ENCODE results near the gene THAP3.

Gene THAP3

DNA sequence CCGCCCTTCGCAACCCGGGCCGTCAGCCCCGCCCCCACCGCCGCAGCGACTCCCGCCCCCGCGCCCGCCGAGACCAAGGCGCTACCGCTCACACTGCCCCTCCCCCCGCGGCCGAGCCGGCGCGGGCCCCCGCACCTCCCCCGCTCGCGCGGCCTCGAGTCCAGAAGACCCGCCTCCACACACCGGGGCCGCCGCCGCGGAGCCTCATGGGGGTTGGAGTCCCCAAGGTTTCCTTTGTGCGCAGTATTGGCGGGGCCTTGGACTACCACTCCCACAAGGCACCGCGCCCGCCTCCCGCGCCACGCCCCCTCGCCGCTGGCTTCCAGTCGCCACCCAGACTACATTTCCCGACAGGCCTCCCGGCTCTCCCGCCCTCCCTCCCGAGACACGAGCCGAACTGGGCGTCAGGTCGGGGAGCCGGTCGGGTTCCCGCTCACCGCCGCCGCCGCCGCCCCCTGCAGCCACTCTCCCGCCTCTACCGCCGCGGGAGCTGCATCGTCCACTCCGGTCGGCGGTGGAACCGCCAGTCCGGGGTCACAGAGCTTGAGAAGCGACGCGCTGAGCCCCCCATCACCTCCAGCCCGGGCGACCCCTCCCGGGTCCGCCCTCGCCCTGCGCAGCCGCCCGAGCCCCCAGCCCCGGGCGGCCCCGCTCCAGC lies 11.2 kb upstream of the THAP3 start, which contains the start of gene PHF13:
Gene PHF13 (plus strand): TSS at position 371 of the 658 bp plus-strand sequence. CDS start 336 bp downstream, outside the sequence.
- DNase-seq: peak; percentile 100

DNA sequence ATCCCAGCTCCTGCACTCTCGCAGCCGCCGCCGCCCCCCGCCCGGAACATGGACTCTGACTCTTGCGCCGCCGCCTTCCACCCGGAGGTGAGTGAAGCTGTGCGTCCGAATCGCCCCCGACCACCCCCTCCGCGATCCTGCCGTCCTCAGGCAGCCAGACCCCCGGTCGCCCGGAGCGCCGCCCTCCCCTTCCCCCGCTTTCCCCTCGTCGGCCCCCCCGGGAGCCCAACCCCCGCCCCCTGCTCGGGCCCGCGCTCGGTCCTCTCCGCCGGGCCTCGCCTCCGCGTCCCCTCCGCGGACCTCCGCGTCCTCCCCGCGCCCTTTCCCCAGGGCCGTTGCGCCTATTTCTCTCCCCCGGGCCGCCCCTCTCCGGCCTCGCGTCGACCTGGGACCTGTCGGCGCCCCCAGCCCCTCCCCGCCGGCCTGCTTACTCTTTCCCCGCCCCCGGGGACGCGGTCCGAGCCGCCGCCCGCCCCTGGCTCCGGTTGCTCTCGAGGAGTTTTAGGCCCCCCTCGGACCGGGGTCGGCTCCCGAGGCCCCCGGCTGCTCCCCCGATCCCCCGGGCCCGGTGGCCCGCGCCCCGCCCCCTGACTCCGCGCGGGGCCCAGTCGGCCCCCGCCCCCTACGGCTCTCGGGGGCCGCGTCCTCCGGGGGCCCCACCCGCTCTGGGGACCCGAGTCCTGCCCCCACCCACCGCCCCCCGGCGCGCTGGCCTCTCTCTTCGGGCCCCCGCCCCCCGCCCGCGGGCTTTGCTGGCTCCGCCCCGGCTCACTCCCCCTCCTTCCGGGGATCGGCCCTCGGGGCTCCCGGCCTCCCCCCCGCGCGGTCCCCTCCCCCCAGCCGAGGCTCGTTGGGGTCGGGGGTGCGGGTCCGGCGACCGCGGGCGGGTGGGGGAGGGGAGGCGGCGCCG lies 10.4 kb upstream of the THAP3 start:
- DNase-seq: no peak

DNA sequence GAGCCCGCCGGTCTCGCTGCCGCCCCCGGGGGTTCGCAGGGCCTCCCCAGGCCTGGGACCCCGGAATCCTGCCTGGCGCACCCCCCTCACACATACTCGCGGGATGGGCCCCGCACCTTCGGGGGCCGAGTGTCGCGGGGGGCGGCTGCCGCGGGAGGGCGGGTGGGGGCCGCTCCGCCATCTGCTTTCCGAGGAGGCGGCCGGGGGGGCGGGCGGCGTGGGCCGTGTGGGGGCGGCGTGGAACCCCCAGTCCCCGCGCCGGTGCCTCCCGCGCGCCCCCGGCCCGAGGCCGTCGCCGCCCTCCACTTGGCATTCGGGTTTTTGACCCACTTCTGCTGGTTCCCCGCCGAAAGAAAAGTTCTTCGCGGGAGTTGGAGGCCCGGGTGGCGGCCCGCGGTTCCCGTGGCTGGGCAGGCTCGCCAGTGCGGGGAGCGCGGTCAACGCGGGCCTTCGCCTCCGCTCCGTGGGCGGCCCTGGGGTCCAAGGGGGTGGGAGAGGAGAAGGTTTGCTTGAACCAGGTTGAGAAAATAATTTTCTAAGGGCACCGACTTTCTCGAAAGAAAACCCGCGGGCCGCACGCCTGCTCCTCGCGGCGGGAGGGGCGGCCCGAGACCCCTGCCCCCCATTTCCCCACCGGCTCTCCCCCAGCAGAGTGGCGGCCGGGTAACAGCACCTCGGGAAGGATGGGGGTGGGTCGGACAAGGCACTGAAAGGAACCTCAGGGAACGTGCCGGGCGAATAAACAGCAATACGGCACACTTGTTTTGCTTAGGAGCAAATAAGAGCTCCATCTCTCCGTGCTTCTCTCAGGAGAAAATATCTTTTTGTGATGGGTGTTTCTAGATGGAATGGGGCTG lies 9.5 kb upstream of the THAP3 start:
- no peak for DNase-seq

DNA sequence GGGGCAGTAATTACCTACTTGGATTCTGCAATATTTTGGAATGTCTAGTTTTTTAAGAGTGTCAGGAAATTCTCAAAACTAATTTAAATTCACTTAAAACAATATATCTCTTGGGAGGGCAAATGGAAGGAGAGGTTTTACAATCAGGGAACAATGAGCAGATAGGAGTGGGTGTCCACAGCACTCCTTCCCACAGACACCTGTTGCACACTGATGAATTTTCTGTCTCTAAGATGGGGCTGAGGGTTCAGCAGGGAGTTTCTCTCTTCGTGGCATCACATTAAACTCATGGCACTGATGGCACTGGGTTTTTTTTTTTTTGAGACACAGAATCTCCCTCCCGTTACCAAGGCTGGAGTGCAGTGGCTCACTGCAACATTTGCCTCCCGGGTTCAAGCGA lies 5.6 kb upstream of the THAP3 start:
- no peak for DNase-seq

DNA sequence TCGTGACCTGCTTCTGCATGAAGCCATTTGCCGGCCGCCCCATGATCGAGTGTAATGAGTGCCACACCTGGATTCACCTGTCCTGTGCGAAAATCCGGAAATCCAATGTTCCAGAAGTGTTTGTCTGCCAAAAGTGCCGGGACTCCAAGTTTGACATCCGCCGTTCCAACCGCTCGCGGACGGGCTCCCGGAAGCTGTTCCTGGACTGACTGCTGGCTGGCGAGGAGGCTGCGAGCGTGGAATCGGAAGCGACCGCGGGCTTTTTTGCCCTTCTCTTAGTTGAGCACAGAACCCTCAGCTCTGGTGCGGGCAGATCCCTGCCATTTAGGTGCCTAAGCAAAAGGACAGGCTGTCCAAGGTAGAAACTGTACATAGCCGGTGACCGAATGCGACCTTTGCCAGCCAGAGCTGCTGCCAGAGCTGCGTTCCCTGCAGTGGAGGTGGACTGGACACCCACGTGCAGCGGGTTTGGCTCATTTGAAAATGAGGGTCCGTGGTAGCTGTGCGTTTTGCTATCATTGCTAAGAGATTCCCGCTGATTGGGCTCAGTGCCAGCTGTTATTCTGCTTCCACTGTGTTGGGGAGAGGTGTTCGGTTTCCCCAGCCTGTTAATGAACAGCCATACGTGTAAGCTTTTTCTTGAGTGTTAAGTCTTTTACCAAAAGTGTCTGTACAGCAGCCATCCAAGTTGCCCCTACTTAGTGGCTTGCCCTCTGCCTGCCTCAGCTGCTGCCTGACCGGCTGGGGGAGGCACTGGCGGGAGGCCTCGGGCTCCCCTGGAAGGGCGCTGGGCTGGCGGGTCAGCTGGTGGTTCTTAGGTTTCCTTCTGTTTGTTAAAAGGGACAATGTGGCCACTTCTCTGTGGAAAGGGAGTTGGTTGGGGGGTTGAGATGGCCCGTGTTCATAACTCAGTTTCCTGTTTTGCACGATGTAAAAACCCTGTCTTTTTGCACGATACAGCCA lies 3.0 kb upstream of the THAP3 start:
- DNase-seq: no peak

DNA sequence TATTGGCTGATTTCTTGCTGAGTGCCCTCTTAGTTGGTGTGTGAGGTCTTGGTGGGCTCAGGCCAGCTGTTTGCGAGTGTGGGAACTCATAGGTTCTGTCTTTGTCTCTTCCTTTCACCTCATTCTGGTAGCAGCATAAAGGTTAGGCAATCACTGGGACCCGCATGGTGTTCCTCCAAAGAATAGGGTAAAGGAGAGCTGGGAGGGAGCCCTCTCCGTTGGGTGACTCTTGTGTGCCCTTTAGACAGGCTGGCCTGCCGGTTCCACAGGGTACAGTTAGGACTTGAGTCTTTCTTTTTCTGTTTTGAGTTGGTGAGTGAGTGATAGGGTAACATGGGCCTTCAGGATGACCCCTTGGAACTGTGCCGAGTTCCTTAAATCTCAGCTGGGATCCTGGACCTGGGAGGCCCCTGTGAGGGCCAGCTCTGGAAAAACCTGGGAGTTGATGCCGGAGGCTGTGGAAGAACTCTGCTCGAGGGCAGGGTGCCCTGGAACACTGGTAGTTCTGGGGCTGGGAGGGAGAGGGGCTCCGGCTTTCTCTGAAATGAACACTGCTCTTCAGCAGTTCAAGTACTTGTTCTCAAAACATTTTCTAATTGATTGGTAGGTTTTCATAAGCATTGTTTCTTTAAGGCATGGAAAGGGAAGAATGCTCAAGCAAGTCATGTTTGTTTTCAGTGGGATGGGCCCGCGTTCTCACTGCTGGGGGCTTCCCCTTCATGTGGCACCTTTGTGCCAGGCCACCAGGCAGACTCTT lies 2.1 kb upstream of the THAP3 start:
- DNase-seq: no peak

DNA sequence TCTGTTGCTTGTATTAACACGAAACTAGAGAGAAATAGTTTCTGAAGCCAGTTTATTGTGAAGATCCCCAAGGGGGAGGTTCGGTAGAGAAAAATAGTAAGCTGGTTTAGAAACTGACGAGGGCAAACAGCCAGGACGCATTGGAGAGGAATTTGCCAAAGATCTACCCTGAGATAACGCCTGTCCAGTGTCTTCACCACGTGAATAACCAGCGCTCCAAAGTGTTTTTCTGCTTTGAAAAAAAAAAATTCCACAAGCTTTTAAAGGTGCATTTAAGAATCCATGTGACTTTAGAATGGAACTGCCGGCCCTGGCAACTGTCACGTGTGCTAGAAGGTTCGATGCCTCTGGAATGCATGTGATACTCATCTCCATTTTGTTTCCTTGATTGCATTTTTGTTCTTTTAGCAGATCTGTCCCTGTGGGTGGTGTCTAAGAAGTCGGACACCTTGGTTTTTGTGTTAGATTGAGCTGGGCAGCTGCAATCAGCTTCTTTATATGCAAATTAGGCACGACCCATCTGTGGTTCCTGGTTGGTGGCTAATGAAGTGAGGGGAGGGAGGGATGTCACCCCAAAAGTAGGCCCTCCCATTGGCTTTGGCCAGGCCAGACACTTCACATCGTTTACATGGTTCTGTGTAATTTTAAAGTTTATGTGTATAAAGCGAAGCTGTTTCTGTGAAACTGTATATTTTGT lies 1.3 kb upstream of the THAP3 start:
- DNase-seq: peak; percentile 64

DNA sequence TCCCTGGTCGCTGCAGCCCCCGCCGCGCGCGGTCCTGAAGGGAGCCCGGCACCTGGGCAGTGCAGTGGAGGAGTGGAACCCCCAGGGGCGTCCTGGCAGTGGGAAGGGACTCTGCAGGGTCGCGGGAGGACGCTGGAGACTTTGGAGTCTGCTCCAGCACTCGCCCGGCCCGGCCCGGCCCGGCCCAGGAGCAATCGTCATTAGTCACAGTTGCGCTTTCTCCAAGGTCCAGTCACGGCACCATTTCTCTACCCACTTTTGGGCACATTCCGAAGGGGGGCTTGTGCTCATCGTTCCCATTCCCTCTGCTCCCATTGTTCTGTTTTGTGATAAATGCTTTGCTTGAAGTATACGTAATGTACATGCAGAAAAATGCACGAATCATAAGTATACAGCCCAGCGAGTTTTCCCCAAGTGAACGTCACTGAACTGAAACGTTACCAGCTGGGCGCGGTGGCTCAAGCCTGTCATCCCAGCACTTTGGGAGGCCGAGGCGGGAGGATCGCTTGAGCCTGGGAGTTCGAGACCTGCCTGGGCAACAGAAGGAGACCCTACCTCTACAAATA lies 999 bp downstream of the THAP3 start:
- no peak for DNase-seq

DNA sequence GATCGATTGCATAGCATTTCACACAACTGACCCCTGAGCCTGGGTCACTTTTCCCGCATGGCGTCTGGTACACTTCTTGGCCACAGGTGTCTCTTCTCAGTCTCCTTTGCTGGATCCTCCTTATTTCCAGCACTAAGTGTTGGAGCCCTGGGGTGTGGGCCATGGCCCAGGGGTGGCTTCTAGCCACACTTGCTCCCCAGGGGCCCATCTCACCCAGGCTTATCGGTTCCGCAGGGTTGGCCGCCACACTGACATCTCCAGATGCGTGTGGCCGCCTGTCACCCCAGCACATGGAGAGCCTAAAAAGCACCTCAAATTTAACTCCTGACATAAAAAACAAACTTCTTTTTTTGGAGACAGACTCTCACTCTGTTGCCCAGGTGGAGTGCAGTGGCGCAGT lies 2.4 kb downstream of the THAP3 start:
- DNase-seq: no peak

DNA sequence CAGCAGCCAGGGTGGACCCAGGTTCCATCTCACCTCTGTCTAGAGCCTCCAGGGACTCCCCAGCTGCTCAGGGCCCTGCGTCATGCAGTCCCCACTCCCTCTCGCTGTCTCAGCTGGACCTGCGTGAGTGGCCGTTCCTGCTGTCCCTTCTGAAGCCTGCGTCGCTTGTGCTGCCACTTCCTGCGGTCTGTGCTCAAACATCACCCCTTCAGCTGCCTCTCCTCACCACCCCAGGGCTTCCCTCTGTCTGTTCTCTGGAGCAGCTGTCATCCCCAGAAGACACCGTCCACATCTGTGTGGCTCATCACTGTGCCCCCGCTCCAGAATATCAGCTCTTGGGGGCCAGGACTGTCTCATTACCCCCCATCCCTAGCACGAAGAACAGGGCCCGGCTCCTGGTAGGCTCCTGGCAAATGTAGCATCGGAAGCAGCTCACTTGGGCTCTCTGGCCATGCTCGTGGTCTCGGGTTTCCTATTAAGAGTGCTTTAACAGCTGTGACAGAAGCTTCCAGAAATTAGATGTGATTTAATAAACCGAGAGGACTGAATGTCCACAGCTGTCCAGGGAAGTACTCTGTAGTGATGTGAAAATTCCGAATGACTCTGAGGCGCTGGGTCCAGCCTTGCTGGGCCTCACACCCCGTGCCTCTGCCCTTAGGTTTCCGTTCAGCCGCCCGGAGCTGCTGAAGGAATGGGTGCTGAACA lies 3.3 kb downstream of the THAP3 start:
- no peak for DNase-seq

DNA sequence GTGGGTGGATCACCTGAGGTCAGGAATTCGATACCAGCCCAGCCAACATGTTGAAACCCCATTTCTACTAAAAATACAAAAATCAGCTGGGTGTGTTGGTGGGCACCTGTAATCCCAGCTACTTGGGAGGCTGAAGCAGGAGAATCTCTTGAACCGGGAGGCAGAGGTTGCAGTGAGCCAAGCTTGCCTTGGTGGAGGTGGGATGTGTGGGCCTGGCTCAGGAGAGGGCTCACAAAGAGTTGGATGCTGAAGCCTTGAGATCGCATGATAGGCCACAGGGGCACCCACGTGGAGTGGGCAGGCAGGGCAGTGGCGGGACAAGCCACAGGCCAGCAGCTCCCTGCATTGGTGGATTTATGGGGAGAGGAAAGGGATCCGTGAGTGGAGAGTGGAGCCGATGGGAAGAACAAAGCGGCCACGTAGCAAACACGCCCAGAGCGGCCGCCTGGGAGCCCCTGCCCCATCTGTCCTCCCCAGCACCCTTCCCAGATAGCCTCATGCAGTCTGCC lies 4.4 kb downstream of the THAP3 start:
- no peak for DNase-seq

DNA sequence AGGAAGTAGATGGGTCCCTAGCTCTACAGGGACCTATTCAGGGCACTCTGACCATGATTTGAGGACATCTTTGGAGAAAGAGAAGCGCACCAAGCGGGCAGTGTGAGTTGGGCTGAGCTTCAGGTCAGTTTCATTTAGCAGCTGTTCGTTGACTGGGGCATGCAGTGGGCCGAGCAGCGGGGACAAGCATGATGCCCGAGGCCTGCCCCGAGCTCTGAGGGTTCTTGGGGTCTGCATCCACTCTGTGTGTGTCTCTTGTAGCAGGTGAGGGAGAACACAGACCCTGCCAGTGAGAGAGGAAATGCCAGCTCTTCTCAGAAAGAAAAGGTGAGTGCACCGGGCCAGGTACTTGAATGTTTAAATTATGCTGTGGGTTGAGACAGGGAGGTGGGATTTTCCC lies 5.4 kb downstream of the THAP3 start:
- DNase-seq: no peak

DNA sequence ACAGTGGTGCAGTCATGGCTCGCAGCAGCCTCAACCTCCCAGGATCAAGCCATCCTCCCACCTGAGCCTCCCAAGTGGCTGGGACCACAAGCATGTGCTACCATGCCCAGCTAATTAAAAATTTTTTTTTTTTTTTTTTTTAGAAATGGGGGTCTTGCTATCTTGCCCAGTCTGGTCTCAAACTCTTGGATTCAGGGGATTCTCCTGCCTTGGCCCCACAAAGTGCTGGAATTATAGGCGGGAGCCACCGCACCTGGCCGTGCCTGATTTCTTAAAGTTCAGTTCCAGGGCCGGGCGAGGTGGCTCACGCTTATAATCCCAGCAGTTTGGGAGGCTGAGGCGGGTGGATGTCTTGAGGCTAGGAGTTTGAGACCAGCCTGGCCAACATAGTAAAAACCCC lies 6.4 kb downstream of the THAP3 start:
- no peak for DNase-seq

DNA sequence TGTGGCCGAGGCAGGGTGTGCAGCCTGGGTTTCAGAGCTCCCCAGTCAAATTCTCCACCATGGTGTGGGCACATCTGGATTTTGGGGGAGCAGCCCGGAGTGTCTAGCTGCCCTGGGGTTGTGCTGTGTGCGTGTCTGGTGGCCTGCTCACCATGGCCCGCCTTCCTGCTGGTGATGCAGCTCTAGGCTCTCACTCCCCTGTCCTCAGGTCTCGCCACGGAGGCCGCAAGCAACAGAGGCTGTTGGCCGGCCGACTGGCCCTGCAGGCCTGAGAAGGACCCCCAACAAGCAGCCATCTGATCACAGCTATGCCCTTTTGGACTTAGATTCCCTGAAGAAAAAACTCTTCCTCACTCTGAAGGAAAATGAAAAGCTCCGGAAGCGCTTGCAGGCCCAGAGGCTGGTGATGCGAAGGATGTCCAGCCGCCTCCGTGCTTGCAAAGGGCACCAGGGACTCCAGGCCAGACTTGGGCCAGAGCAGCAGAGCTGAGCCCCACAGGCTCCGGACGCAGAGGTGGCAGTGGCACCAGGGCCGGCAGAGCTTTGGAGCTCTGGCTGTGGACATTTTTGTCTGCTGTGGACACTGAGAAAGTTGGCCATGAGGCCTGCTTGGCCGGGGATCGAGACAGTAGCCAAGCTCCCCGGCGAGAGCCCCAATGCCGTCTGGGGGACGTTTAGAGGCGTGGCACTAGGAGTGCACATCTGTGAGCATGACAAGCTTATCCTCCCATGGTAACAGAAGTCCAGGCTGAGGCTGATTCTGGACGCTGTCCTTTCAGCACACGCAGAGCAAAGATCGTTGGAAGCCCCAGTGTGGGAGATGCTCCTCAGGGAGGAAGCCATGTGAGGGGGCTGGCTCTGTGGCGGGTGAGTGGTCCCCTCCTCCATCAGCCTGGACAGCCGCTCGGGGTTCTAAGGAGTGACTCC lies 8.2 kb downstream of the THAP3 start:
- no peak for DNase-seq

DNA sequence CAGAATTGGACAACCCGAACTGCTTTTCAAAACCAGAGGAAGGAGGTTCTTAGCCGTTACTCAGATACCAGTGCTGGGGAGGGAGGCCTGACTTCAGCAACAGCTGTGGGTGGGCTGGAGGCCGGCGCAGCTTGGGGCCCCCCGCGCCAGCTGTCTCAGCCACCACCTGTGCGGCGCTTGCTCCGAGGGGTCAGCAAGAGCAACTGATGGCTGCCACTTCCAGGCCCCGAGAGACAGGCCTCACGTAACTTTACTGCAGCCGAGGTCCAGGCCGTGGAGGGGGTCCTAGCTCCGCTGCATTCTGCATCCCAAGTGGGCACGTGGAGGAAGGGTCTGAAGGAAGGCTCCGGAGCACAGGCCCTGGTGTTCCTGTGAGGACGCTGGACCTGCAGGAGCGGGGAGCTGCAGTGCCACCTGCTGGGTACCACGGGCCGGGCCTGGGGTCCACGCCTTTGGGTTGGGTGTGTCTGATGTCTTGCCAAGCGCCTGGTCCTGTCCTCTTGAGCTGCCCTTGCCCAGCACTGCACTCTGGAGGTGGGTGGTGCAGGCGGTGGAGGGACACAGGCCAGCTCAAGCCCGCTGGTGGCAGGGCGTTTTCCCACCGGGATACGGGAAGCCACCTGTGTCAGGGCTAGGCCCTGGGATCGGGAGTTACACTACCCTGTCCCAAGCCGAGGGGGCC lies 9.8 kb downstream of the THAP3 start:
- DNase-seq: peak; percentile 85

DNA sequence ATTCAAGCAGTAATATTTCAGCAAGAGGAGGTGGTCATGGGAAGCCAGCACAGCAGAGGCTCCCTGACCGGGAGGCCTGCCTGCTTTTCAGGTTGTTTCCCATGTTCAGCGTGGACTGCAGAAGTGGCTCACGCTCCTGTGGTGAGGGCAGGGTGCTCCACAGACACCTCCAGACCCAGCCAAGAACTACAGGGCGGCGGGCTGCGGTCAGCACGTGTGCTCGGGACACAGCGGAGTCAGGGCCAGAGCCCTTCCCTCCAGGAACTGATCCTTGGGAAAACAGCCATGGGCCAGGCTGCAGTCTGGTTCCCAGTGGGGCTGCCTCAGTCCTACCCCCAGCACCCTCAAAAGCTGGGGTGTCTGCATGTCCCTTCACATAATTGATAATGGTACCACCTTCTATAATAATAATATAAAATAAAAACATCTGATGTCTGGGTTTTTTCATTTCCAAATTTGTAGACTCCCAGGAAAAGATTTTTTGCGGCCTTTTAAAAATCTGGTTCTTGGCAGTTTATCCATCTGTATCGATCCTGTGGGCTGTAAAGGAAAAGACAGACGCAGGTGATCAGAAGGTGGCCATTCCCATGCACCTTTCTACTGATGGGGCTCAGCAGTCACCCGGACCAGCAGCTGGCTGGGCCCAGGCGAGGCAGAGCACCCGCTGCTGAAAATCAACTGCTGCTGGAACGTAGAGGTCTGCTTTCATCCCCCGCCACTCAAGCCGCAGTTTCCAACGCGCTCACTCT lies 10.7 kb downstream of the THAP3 start:
- DNase-seq: no peak
